Right lobe of liver (tissue), 4 donors: ENCODE measurements around the gene EXOC3.

ENCODE experiments used
- CTCF ChIP-seq, 4 donors: fragments of 200-600 bp in 3 of 4; fragments of 450-650 bp in 1 of 4; IDR thresholded peaks; one replicate each; pipeline versions ENCODE4 v1.5.1 to v1.8.0; 2016 to 2022; ENCODE audit warnings: antibody characterized with exemption in 4 of 4, mild to moderate bottlenecking in 2 of 4
- POLR2A ChIP-seq: fragments of 450-650 bp; IDR thresholded peaks from one replicate; pipeline ENCODE4 v1.6.1; 2017; ENCODE audit warnings: antibody characterized with exemption, mild to moderate bottlenecking
- donor health status: DM: no; HTN: no; CAD: no.
- donor health status: DM: no; HTN: no; CAD: no.
- donor health status: DM: no; HTN: yes; CAD: no.

- TF ChIP-seq CTCF (IDR thresholded peaks at IDR 0.05) (no peak), POLR2A (no peak)
Measured at GRCh38 chr5:472076-472655, 29.2 kb downstream of the EXOC3 start.
